GM18519 (cell line): Measurements from ENCODE around the gene KIDINS220.
"Not testable (repeated sequence)": the region's sequence is repeated elsewhere in the genome, so short reads cannot be mapped to it uniquely, and the experiment has no call there.

ENCODE experiments used
- ATAC-seq: cut with Tn5 transposase; IDR thresholded peaks from one replicate; pipeline ENCODE4 v1.9.1; 2021; ENCODE audit warnings: mild to moderate bottlenecking, moderate library complexity; ENCODE audit not compliant: unreplicated experiment, low FRiP score

KIDINS220 gene

DNA sequence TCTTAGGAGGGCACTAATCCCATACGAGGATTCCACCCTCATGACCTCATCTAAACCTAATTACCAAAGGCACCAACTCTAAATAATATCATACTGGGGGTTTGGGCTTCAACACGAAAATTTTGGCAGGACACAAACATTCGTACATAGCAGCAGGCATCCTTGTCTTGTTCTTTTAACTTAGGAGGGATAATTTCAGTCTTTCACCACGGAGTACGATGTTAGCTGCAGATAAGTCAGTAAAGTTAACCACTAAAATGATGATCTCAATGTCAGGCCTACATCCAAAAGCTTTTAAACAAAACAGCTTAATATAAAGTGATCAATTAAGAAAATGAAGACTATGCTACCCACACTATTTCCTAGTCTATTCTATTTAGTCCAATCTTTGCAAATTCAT is 80.7 kb downstream of the KIDINS220 start:
- no peak for ATAC-seq

DNA sequence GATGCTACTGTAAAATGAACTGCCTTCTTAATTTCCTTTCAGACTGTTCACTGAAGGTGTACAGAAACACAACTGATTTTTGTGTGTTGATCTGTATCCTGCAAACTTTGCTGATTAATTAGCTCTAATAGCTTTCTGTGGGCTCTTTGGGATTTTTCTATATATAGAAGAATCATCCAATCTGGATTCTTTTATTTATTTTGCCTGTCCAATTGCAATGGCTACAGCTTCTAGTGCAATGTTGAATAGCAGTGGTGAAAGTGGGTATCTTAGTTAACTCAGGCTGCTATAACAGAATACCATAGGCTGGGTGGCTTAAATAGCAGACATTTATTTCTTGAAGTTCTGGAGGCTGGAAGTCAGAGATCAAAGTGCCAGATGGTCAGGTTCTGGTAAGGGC is 81.2 kb downstream of the KIDINS220 start:
- ATAC-seq = no peak

DNA sequence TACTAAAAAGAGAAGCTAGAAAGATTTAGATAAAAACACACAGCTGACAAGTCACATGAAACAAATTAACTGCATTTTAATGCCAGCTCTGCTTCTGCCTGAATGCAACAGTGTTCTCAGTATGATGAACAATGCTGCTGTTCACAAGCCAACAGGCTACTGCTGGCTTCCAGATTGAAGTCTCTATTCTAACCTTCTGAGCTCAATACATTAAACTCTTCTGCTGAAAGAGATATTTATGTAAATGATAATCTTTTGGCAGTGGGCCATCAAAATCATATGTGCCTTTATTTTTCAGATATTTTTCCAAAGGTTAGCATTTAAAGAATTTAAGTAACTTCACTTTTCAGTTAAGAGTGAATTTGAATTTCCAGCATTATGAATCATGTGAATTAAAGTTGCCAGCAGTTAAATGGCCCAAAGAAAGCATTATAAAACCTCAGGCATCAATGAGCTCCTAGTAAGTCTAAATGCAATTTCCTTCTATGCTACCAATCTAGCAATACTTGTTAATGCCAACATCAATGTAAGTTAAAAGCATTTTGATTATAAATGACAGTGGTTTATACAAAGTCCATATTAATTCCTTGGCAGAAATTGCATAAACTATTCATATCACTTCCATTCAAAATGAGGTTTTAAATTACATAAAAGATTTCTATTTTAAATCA is 83.2 kb downstream of the KIDINS220 start:
- ATAC-seq = no peak

DNA sequence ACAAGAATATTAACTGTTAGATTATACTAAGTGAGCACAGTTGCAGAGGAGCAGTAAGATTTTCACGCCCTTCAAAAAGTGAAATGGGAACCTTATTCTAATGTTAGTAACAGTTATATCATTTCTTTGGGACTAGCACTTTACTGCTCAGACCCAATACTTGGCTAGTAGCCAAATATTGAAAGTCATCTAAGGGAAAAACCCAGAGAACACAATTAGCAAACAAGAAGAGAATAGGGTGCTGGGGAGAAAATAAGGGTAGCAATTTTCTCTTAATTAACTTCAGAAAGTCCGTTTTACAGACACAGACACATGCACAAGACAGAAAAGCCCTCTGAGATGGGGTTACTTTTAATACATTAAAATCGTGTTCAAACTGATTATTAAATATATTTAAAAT is 83.8 kb downstream of the KIDINS220 start:
- ATAC-seq = no peak

DNA sequence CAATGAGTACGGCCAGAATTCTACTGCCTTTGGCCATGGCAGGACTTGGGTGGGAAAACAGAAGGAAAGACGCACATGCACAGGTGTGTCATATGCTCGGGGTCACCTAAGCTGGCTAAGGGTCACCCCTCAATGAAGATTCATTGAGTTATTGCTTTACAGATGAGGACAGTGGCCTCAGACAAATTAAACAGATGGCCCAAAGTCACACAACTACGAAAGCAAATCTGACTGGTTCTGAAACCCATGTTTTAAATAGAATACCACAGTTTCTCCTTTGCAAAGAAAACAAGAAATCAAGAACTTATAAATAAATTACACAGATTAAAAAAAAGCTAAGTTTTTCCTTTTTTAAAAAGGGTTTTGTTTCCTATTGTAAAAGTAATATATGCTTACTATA is 85.0 kb downstream of the KIDINS220 start:
- no peak for ATAC-seq

DNA sequence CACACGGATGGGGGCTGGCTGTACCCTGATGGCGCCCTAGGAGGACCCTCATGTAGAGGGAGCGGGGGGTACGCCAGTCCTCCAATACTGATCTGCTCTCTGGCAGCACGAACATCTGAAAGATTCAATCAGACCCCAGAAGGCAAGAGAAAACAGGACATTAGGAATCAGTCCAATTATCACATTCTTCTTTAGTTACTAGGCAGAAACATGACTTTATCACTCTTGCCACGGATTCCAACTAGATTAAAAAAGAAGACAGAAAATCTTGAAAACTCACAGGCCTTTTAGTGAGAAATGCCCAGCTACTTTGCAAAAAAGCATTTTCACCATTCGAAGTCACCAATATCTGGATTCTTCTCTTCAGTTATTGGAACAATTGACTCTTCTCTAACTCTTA is 87.2 kb downstream of the KIDINS220 start:
- ATAC-seq = no peak

DNA sequence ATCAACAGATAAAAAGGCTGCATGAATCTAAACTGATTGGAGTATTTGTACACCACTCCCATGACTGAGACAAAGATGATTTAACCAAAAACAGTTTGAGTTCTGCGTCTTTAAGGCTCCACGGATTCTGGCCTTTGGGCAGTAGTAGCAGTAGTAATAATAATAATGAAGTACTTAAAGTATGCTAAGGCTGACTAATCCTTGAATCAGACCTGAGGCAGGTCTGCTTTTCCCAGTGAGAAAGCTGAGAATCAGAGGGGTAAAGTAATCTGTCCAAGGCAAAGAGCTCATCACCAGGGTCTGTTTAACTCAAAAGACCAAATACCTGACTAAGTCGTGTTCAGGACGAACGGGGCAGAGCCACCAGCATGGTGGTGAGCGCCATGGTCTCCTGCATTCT is 94.2 kb downstream of the KIDINS220 start:
- no peak for ATAC-seq

DNA sequence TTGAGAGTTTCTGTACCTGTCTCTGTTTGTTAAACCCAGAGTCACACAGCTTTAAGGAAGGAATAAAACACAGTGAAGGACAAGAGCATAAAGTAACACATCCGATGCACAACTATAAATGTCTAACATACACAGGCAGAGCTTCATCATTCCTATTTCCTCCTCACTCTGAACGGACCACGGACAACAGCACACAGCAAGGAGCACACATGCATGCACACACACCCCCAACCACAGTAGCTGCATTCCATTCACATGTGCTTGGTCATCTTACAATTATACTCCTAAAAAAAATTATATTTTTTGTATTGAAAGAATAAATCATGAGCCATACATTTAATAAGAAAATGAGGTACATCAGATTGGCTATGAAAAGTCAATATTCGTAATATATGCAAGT is 97.3 kb downstream of the KIDINS220 start:
- ATAC-seq = no peak

DNA sequence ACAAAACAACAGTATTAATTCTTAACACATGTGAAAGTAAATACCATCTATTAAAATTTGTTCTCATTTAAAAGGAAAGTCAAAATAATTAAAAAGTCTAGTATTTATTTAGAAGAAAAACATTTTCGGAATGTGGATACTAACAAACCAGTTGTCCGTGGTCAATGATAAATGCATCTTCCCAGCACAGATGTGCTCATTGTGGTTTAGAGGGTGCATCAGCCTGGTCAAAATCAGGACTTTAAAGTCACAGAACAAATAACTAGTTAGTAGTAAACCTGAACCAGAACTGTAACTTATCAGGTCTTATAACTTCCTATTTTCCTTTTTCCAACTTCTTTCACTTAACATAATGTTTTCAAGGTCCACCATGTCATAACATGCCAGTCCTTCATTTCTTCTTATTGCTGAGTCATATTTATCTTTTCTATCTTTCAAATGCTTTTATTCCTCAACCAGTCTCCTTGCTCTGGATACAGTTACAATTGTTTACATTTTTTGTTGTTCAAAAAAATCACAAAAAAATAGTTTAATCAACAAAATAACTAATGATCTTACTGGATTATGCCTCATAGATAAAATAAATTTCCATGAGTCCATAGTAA is 99.7 kb downstream of the KIDINS220 start:
- ATAC-seq = no peak

DNA sequence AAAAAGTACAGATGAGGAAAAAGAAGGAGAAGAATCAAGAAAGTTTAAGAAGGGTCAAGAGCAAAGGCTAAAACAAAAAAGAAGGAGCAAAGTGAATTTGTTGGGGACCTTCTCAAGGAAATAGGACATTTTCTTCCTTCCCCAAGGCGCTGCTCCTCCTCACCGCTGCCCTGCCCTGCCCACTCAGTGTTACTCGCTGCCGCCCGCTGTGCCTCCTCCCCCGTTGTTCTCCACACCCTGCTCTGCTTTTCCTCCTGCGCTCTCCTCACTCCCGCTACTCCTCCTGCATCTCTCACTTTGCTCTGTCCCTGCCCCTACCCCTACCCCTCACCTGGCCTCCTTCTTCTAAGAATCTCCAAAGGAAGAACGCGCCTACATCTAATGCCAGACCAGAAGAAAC is 104.8 kb downstream of the KIDINS220 start:
- ATAC-seq = no peak

DNA sequence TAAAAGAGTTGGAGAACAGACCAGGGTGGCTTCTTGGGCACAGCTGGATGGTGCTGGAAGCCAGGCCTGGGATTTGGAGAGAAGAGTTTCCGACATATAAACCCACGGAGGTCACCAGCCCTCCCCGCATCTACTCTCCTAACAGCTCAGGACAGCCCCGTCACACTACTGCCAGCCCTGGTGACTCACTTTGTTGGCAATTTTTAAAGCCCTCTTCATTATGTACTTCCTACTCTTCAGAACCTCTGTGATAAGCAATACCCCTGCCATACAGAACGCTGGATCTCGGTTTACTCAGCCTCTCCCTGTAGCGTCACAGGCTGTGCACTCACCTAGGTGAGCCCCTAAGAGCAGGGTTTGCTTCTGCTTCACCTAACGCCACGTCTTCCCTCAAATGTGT is 107.5 kb downstream of the KIDINS220 start:
- ATAC-seq = no peak

DNA sequence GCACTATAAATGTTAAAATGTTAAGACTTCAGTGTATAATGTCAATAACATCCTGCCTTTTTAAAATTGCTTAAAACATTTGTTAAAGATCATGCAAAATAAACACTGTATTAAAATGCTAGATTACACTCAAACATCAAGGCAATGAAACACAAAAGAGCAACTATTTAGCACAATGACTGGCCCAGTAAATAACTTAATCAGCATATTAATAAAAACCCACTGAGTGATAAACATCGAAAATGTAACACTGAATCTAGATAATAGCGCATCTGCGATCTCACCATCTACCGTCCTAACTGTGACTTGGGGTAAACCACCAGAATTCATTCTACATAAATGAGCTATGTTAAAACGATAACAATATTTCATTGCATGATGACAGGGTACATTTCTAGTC is 108.3 kb downstream of the KIDINS220 start:
- ATAC-seq = not testable (repeated sequence)

DNA sequence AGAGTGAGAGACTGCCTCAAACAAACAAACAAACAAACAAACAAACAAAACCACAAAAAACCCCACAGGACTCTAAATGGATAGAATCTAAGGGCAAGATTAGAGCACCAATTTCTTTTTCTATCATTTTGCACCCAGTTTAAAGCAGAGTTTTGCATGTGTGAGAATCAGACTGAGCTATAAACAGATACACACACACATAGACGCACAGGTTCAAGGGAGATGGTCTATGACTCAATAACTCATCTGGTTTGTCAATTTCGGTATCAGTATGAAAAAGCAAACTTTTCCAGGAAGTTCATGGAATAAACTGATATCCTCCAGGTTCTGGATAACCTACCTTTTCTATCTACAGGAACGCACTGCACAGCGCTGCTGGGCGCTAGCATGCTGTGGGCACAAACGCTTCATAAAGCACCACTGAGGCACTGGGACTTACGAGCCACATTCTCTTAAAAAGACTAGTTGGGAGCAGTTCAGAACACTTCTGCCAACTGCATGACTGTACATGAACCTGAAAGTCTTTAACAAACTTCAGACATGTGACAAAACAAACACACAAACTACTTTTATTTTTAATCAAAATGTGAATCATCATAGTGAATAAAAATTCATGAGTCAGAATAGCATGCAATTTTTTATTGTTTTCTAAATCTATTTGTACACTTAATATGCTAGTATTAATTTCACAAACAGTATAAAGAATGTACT is 109.0 kb downstream of the KIDINS220 start:
- ATAC-seq = no peak

DNA sequence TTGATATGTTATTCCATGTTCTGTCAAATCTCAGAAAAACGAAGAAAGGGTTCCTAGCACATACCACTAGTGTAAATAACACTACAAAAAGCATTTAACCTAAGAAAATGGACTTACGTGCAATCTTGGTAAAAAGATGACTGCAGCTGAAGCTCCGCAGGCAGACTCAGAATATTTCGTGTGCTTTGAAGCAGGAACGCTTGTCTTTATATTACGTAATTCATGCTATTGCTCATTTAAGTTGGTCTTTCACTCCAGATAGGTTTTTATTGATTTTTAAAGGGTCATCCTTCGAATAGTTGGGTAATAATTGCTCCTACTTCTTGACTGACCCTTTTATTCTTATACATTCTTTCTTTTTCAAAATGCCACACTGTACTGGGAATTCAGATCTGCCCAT is 111.6 kb downstream of the KIDINS220 start:
- ATAC-seq = no peak

DNA sequence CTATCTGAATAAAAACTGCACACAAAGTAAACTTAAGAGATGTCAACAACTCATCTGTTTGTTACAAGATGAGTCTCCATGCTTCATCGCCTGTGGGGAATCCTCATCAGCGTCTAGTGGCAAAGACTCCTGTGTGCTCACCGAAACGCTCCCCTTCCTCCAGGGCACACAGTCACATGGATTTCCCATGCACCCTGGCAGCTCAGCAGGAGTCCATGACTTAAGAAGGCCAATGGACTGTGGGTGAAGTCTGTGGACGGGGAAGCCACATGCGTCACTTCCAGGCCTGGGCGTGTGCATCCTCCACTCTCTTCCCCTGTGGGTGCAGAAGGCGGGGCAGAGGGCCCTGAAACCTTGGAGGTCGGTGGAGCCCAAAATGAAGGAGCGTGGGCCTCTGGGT is 114.4 kb downstream of the KIDINS220 start:
- no peak for ATAC-seq

DNA sequence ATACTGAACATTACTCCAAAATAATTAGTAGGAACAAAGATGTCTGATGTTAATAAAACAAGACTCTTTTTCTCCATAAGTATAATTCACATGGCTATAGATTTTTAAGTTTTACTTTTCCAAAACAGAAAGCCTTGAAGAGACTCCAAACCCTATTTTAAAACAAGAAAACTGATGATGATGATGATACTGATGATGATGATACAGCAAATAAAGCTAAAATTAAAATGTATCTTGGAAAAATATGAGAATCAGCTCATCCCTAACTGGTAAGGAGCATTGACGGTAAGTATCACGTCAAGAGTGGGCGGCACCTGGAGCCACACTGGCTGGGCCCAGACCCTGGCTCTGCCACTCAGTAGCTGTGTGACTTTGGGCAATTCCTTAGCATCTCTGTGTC is 116.0 kb downstream of the KIDINS220 start:
- ATAC-seq = no peak

DNA sequence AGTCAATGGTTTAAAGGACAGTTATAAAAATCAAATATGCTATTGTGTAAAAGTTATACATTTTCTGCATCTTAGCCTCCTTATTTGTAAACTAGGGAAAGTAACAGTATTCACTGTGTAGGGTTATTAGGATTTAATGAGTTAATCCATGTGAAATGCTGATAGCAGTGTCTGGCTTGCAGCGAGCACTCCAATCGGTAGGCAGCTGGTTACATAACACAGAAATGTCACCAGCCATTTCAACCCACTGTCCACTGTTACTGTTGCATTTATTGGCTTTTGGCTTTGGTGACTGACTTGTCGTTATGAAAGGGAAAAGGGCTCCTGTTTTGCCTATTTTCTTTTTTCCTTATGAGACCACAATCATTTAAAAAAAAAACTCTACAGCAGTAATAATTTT is 116.7 kb downstream of the KIDINS220 start:
- ATAC-seq = no peak

DNA sequence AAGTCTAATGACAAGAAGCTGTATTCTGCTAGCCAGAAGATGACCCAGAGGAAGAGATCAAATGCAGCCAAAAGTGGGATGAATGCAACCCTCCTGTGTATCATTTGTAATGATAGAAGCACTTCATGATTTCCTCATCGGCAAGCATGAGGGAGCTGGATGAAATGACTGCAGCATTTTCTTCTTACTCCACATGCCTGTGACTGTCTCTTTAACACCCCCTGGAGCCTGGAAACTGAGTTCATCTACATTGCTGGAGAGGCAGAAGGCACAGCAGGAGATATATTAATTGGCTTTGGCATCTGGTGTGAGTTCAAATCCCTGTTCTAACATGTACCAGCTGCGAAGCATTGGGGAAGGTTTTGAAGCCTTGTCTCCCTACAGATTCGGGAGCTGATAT is 117.9 kb downstream of the KIDINS220 start:
- ATAC-seq = no peak

DNA sequence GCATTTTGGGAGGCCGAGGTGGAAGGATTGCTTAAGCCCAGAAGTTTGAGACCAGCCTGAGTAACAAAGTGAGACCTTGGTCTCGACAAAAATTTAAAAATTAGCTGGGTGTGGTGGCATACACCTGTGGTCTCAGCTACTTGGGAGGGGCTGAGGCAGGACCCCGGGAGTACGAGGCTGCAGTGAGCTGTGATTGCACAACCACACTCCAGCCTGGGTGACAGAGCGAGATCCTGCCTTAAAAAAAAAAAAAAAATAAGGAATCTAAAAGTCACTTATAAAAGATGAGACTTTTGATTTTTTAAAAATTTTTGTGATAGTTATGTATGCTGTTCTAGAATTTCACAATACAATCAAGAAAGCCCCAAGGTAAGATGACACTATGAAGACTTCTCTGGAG is 122.4 kb downstream of the KIDINS220 start:
- ATAC-seq = no peak

DNA sequence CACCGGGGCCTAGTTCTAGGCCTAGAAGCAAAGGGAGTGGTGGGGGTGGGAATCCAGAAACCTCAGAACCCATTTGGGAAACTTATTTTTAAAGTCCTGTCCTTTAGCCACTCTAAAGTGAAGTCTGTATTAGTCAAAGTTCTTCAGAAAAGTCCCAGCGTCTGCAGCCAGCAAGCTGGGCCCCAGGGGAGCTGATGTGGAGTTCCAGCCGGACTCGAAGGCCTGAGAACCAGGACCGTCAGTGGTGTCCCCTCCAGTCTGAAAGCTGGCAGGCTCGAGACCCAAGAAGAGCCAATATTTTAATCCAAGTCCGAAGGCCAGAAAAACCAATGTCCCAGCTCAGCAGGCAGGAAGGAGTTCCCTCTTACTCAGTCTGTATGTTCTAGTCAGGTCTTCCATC is 123.1 kb downstream of the KIDINS220 start:
- ATAC-seq = no peak

DNA sequence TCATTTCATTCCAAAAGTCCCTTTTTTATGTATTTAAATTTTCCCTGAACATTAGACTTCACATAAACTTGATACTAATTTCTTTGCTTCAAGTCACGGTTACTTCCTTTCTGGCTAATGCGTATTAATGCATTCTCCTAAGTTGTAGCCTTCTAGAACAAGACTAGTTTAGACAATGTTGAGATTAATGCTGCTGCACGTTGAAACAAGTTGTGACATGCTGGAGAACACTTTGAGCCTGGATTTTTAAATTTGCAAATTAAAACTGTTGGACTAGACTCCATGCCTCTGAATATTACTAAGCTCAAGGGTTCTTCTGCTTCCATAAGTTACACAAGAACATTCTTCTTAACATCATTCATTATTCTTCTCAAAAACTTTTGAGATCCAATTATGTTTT is 126.5 kb downstream of the KIDINS220 start:
- no peak for ATAC-seq

DNA sequence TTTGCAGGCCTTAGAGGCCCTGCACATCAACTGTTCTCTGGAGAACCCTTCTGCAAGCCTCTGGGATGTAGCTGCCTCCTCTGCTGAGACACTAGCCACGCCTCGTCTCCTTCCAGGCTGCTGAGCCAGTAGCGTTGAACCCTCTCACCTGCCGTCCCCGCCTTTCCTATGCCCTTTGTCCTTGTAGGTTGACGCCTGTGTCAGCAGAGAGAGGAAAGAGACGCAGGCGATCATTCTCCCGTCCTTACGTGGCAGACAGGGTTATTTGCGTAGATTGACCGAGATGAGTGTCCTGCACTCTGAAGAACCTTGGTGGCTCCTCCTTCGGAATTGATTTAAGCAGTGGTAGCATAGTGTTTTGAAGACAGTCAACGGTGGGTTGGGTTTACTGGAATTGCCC is 127.8 kb downstream of the KIDINS220 start:
- ATAC-seq = no peak
